ENCODE measurements around the gene CD151.

CD151 gene

GRCh38 chr11:829847-830294, 2.9 kb upstream of the CD151 start:
- no peak for DNase-seq

- no peak for DNase-seq
Observed at GRCh38 chr11:830295-831117, 2.2 kb upstream of the CD151 start.

- DNase-seq: no peak
Observed at GRCh38 chr11:831118-831864, 1.5 kb upstream of the CD151 start.

- no peak for DNase-seq
Observed at GRCh38 chr11:831961-832528, 707 bp upstream of the CD151 start.

GRCh38 chr11:833114-833791, 501 bp downstream of the CD151 start:
- no peak for DNase-seq

- DNase-seq: no peak
Observed at GRCh38 chr11:833849-834311, 1.1 kb downstream of the CD151 start.

- no peak for DNase-seq
Observed at GRCh38 chr11:834371-835316, 1.9 kb downstream of the CD151 start.

GRCh38 chr11:836274-836673, 3.5 kb downstream of the CD151 start:
- DNase-seq: no peak

GRCh38 chr11:836700-837099, 3.9 kb downstream of the CD151 start:
- DNase-seq: no peak

- no peak for DNase-seq
Observed at GRCh38 chr11:837189-837989, 4.6 kb downstream of the CD151 start.

GRCh38 chr11:837990-838307, 5.2 kb downstream of the CD151 start:
- DNase-seq: no peak

GRCh38 chr11:838441-839279, 5.9 kb downstream of the CD151 start:
- DNase-seq: no peak

GRCh38 chr11:839280-839623, 6.5 kb downstream of the CD151 start:
- DNase-seq: no peak

- no peak for DNase-seq
Observed at GRCh38 chr11:839875-840617, 7.3 kb downstream of the CD151 start.

GRCh38 chr11:841981-842369, 9.2 kb downstream of the CD151 start:
- DNase-seq: no peak

- DNase-seq: no peak
Observed at GRCh38 chr11:842370-843002, 9.7 kb downstream of the CD151 start, which contains the start of the genes POLR2L and TSPAN4. TSS of gene POLR2L (minus strand) at chr11:842529. CDS start at chr11:842508, 21 bp downstream. TSS of gene TSPAN4 (plus strand) at chr11:842852. CDS start at chr11:850305, 7,453 bp downstream.

- DNase-seq: no peak
Observed at GRCh38 chr11:843086-843734, 10.5 kb downstream of the CD151 start.

Data from NCI-H1417 treated with DMSO at 0.1 percent for 48 hours (cell line).